ENCODE data around the gene ZNF219. TPM values are rescaled to one million over a fixed set of nuclear protein-coding genes. Genes with fewer than 3 reads are reported as not detected.

Gene ZNF219
- total and polyA plus RNA-seq, 2 donors (not counting 1 experiment from before 2014, with no cell fraction given): 3.3 to 6.4 TPM

DNA sequence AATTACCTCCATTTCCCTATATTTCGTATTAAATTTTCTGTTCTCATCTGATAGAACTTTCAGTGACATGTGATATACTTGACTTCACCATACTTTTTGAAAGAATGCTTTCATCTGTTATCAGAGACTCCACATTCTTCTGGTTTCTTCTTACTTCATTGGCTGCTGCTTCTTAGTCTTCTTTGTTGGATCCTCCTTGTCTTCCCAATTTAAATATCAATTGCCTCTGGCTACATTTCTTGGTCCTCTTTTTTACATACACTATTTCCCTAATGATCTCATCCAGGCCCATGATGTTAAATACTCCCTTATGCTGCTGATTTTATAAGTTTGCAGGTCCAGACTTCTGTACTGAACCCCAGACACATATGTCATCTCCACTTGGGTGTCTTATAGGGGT, 35.4 kb upstream of the ZNF219 start:
- POLR2A ChIA-PET: no interaction called here
- no peaks in the 10 kb centered on the region for H3K4me1 Mint-ChIP-seq
- Histone ChIP-seq H3K27me3 (replicated peaks in 1 of 4; ENCODE audit: control extremely low read depth in 1 of 4, control insufficient read depth in 3 of 4, insufficient read depth in 4 of 4, low read length in 3 of 4) (no peaks in the 10 kb centered on the region), H3K79me2 (ENCODE audit: control insufficient read depth, insufficient read depth, low read length) (no peaks in the 10 kb centered on the region), H3K4me3 (ENCODE audit: control extremely low read depth in 1 of 5, extremely low read depth in 1 of 5, insufficient read depth in 1 of 5, low read depth in 2 of 5, low read length in 4 of 5) (no peak overlapping the region), H3K27ac (ENCODE audit: low read length in 2 of 2) (no peak overlapping the region), H2AFZ (ENCODE audit: insufficient read depth, low read depth, low read length, poor library complexity, severe bottlenecking) (no peak overlapping the region), H3K9ac (ENCODE audit: low read length) (no peak overlapping the region), H3K36me3 (replicated peaks in 1 of 2; ENCODE audit: control extremely low read depth in 1 of 2, control insufficient read depth in 1 of 2, extremely low read depth in 1 of 2, insufficient read depth in 2 of 2, low read length in 1 of 2) (no peaks in the 10 kb centered on the region), H3K4me2 (replicated peaks; ENCODE audit: low read depth, low read length, poor library complexity, severe bottlenecking) (no peak overlapping the region), H4K20me1 (ENCODE audit: control insufficient read depth, insufficient read depth, low read length, poor library complexity, severe bottlenecking) (no peaks in the 10 kb centered on the region), H3K9me3 (ENCODE audit: control extremely low read depth in 1 of 3, control insufficient read depth in 2 of 3, insufficient read depth in 1 of 3, low read length in 2 of 3) (no peaks in the 10 kb centered on the region), H3K4me1 (ENCODE audit: control insufficient read depth in 2 of 2, insufficient read depth in 2 of 2, low read length in 2 of 2) (no peaks in the 10 kb centered on the region)
- no peak for TF ChIP-seq EZH2 (IDR thresholded peaks at IDR 0.05; ENCODE audit: borderline replicate concordance, insufficient read depth, low read depth, low read length, poor library complexity, severe bottlenecking)
- TF ChIP-seq, protein P1, sequence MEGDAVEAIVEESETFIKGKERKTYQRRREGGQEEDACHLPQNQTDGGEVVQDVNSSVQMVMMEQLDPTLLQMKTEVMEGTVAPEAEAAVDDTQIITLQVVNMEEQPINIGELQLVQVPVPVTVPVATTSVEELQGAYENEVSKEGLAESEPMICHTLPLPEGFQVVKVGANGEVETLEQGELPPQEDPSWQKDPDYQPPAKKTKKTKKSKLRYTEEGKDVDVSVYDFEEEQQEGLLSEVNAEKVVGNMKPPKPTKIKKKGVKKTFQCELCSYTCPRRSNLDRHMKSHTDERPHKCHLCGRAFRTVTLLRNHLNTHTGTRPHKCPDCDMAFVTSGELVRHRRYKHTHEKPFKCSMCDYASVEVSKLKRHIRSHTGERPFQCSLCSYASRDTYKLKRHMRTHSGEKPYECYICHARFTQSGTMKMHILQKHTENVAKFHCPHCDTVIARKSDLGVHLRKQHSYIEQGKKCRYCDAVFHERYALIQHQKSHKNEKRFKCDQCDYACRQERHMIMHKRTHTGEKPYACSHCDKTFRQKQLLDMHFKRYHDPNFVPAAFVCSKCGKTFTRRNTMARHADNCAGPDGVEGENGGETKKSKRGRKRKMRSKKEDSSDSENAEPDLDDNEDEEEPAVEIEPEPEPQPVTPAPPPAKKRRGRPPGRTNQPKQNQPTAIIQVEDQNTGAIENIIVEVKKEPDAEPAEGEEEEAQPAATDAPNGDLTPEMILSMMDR (IDR thresholded peaks at IDR 0.05): no peak
- no peak overlapping the region for H3K27ac Mint-ChIP-seq
- peaks cover 10% of the 10 kb centered on the region for H3K27me3 Mint-ChIP-seq
- DNase-seq (no peak), ATAC-seq (ENCODE audit: low read depth) (no peak)
- intact Hi-C loops (cut with micrococcal nuclease): loop anchor here (10.0 kb wide), 1 partner anchor 421 kb away; no protein-coding TSS in a partner anchor
- CTCF ChIA-PET: interaction anchor here (1.1 to 2.2 kb wide), 3 partner anchors 8 to 119 kb away, joined by 3 to 9 read pairs (median 5); no protein-coding TSS in a partner anchor
- no peaks in the 10 kb centered on the region for H3K9me3 Mint-ChIP-seq (ENCODE audit: insufficient read depth)
- WGBS (ENCODE audit: insufficient coverage): no CpG with 5 or more reads among the region's 1 CpG
- H3K4me3 Mint-ChIP-seq: no peak overlapping the region

DNA sequence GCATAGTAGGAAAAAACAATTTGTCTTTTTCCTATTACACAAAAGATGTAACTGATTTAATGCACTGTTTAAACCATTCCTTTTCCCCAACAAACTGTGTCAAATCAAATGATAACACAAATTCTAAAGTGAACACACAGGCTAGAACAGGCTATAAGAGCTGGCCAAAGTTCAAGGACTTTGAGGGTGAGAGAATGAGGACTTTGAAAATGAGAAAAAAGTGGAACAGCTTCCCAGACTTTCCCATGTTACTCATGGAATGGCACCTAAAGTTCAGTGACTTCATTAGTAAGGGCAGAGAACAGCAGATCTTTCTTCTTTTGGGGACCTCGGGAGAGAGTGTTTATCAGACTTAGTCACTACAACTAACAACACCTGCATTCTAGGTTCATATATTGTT, 25.0 kb upstream of the ZNF219 start:
- no peak overlapping the region for H3K4me3 Mint-ChIP-seq
- ATAC-seq (ENCODE audit: low read depth) (no peak), DNase-seq (no peak)
- intact Hi-C loops (cut with micrococcal nuclease): no loop called here
- H3K4me2 ChIP-seq (replicated peaks; ENCODE audit: low read depth, low read length, poor library complexity, severe bottlenecking): no peak overlapping the region
- no peaks in the 10 kb centered on the region for H4K20me1 ChIP-seq (ENCODE audit: control insufficient read depth, insufficient read depth, low read length, poor library complexity, severe bottlenecking)
- H3K9me3 ChIP-seq (ENCODE audit: control extremely low read depth in 1 of 3, control insufficient read depth in 2 of 3, insufficient read depth in 1 of 3, low read length in 2 of 3): peaks cover 3 to 8% (median 8%) of the 10 kb centered on the region in 3 donors
- ChIA-PET POLR2A (no interaction called here), CTCF (interaction anchor here (1.9 to 2.3 kb wide), 2 partner anchors 11 to 18 kb away, joined by 7 to 9 read pairs; no protein-coding TSS in a partner anchor)
- H3K79me2 ChIP-seq (ENCODE audit: control insufficient read depth, insufficient read depth, low read length): no peaks in the 10 kb centered on the region
- peaks cover 0 to 13% (median 8%) of the 10 kb centered on the region in 4 experiments for H3K27me3 ChIP-seq (replicated peaks in 1 of 4; ENCODE audit: control extremely low read depth in 1 of 4, control insufficient read depth in 3 of 4, insufficient read depth in 4 of 4, low read length in 3 of 4)
- H3K27ac Mint-ChIP-seq: no peak overlapping the region
- H3K36me3 ChIP-seq (replicated peaks in 1 of 2; ENCODE audit: control extremely low read depth in 1 of 2, control insufficient read depth in 1 of 2, extremely low read depth in 1 of 2, insufficient read depth in 2 of 2, low read length in 1 of 2): no peaks in the 10 kb centered on the region
- no peaks in the 10 kb centered on the region for H3K4me1 Mint-ChIP-seq
- no peak overlapping the region for H3K27ac ChIP-seq (ENCODE audit: low read length in 2 of 2)
- H3K9ac ChIP-seq (ENCODE audit: low read length): no peak overlapping the region
- no peak overlapping the region for H2AFZ ChIP-seq (ENCODE audit: insufficient read depth, low read depth, low read length, poor library complexity, severe bottlenecking)
- peaks cover 58% of the 10 kb centered on the region for H3K27me3 Mint-ChIP-seq
- H3K9me3 Mint-ChIP-seq (ENCODE audit: insufficient read depth): peaks cover 4% of the 10 kb centered on the region
- no CpG with 5 or more reads among the region's 1 CpG for WGBS (ENCODE audit: insufficient coverage)
- TF ChIP-seq EZH2 (IDR thresholded peaks at IDR 0.05; ENCODE audit: borderline replicate concordance, insufficient read depth, low read depth, low read length, poor library complexity, severe bottlenecking): no peak
- TF ChIP-seq, protein P1 (IDR thresholded peaks at IDR 0.05): no peak
- H3K4me1 ChIP-seq (ENCODE audit: control insufficient read depth in 2 of 2, insufficient read depth in 2 of 2, low read length in 2 of 2): no peaks in the 10 kb centered on the region
- H3K4me3 ChIP-seq (ENCODE audit: control extremely low read depth in 1 of 5, extremely low read depth in 1 of 5, insufficient read depth in 1 of 5, low read depth in 2 of 5, low read length in 4 of 5): no peak overlapping the region
